ENCODE measurements around the gene NKTR. TPM values are rescaled to one million over a fixed set of nuclear protein-coding genes. Genes with fewer than 3 reads are reported as not detected.

Gene NKTR
- total RNA-seq, 4 donors from 2014 or later: 18.0 to 112 (median 50.7) TPM

- TF ChIP-seq CTCF (IDR thresholded peaks at IDR 0.05) (no peak), POLR2A (IDR thresholded peaks at IDR 0.05) (no peak)
- no peaks in the 10 kb centered on the region for H3K36me3 ChIP-seq
- 21 to 24% methylated on average over 9 of the region's 10 CpGs for WGBS, 2 donors
- no peak overlapping the region for H3K4me3 ChIP-seq
- H3K4me1 ChIP-seq: peaks cover 5 to 33% (median 20%) of the 10 kb centered on the region in 3 donors
- intact Hi-C loops (cut with DNase I): no loop called here
- H3K9me3 ChIP-seq: no peaks in the 10 kb centered on the region
- H3K27ac ChIP-seq: peak overlapping the region; percentile 36 to 73 (median 67)
- peaks cover 0 to 28% (median 0%) of the 10 kb centered on the region in 4 donors for H3K27me3 ChIP-seq
- DNase-seq: no peak
Observed at GRCh38 chr3:42683875-42684598, 83.6 kb downstream of the NKTR start.

GRCh38 chr3:42684632-42685362, 84.3 kb downstream of the NKTR start:
- no peaks in the 10 kb centered on the region for H3K9me3 ChIP-seq
- intact Hi-C loops (cut with DNase I): no loop called here
- TF ChIP-seq POLR2A (IDR thresholded peaks at IDR 0.05) (no peak), CTCF (IDR thresholded peaks at IDR 0.05) (no peak)
- H3K4me3 ChIP-seq: no peak overlapping the region
- peaks cover 0 to 29% (median 0%) of the 10 kb centered on the region in 4 donors for H3K27me3 ChIP-seq
- no peak for DNase-seq
- H3K36me3 ChIP-seq: no peaks in the 10 kb centered on the region
- peaks cover 5 to 33% (median 20%) of the 10 kb centered on the region in 3 donors for H3K4me1 ChIP-seq
- WGBS, 2 donors: 73 to 83% methylated on average over 6 to 7 of the region's 7 CpGs
- H3K27ac ChIP-seq: peak overlapping the region in 3 of 4 donors; percentile 67 to 73 (median 67)

- Histone ChIP-seq H3K36me3 (no peaks in the 10 kb centered on the region), H3K4me1 (peaks cover 5 to 33% (median 20%) of the 10 kb centered on the region in 3 donors), H3K4me3 (peak within 1 kb of the TSS in 3 of 4 donors; percentile 10 to 55 (median 19)), H3K27me3 (peaks cover 0 to 31% (median 0%) of the 10 kb centered on the region in 4 donors), H3K9me3 (no peaks in the 10 kb centered on the region), H3K27ac (peak within 1 kb of the TSS in 3 of 4 donors; percentile 67 to 73 (median 67))
- no peak for TF ChIP-seq POLR2A (IDR thresholded peaks at IDR 0.05)
- no peak for TF ChIP-seq CTCF (IDR thresholded peaks at IDR 0.05)
- 20% methylated on average over 2 of the region's 34 CpGs; no CpG with 5 or more reads in 1 of the 2 donors for WGBS, 2 donors
- intact Hi-C loops (cut with DNase I): no loop called here
- no peak for DNase-seq
Observed at GRCh38 chr3:42685363-42685881, 84.9 kb downstream of the NKTR start, which contains the start of gene KLHL40. Gene KLHL40 (plus strand): TSS chr3:42685537. CDS start chr3:42685619, 82 bp downstream.

- Histone ChIP-seq H3K27me3 (peaks cover 0 to 35% (median 0%) of the 10 kb centered on the region in 4 donors), H3K4me3 (peak overlapping the region in 3 of 4 donors; percentile 10 to 55 (median 19)), H3K9me3 (no peaks in the 10 kb centered on the region), H3K4me1 (peaks cover 5 to 33% (median 20%) of the 10 kb centered on the region in 3 donors), H3K36me3 (no peaks in the 10 kb centered on the region), H3K27ac (no peak overlapping the region)
- TF ChIP-seq POLR2A (IDR thresholded peaks at IDR 0.05) (no peak), CTCF (IDR thresholded peaks at IDR 0.05) (no peak)
- DNase-seq: no peak
- intact Hi-C loops (cut with DNase I): no loop called here
- 60 to 68% methylated on average over 21 to 41 of the region's 80 CpGs for WGBS, 2 donors
Observed at GRCh38 chr3:42685891-42686820, 85.7 kb downstream of the NKTR start.

Measured in esophagus squamous epithelium (tissue), 5 donors.